Osteocyte (in vitro differentiated cells): ENCODE measurements around the gene SPHK2. TPM values are rescaled to one million over a fixed set of nuclear protein-coding genes. Genes with fewer than 3 reads are reported as not detected.

Experiments used
- DNase-seq: peaks from one replicate; pipeline ENCODE4 v3.0.0; 2021; ENCODE audit warnings: mixed read lengths; ENCODE audit not compliant: unreplicated experiment; ENCODE audit errors: extremely low spot score
- H3K27ac Mint-ChIP-seq: one replicate; pipeline ENCODE4 v1.8.0; 2021; ENCODE audit warnings: mild to moderate bottlenecking, mixed read lengths; ENCODE audit not compliant: unreplicated experiment
- H3K27me3 Mint-ChIP-seq: one replicate; pipeline ENCODE4 v1.8.0; 2021; ENCODE audit warnings: mixed read lengths; ENCODE audit not compliant: unreplicated experiment
- H3K36me3 Mint-ChIP-seq: one replicate; pipeline ENCODE4 v1.8.0; 2021; ENCODE audit warnings: mixed read lengths; ENCODE audit not compliant: unreplicated experiment
- H3K4me1 Mint-ChIP-seq: one replicate; pipeline ENCODE4 v1.8.0; 2021; ENCODE audit warnings: mixed read lengths; ENCODE audit not compliant: unreplicated experiment
- H3K4me3 Mint-ChIP-seq: one replicate; pipeline ENCODE4 v1.8.0; 2021; ENCODE audit warnings: mild to moderate bottlenecking, moderate library complexity, mixed read lengths; ENCODE audit not compliant: unreplicated experiment
- H3K9me3 Mint-ChIP-seq: one replicate; pipeline ENCODE4 v1.8.0; 2021; ENCODE audit warnings: mixed read lengths; ENCODE audit not compliant: unreplicated experiment
- CTCF ChIP-seq: fragments of 200-600 bp; sonication (generic); IDR thresholded peaks from 2 replicates; pipeline ENCODE4 v1.5.0; 2021; ENCODE audit warnings: antibody characterized with exemption, mild to moderate bottlenecking, moderate library complexity
- total RNA-seq: library from RNA; stranded (reverse); gene quantifications from 2 replicates; pipeline ENCODE4 v1.2.1, GENCODE V29; 2021

The SPHK2 gene
- total RNA-seq, 1 donor from 2014 or later: 34.7 TPM

- H3K4me3 Mint-ChIP-seq: no peak overlapping the region
- H3K27ac Mint-ChIP-seq: no peak overlapping the region
- H3K4me1 Mint-ChIP-seq: peaks cover 19% of the 10 kb centered on the region
- TF ChIP-seq CTCF: no peak
- no peaks in the 10 kb centered on the region for H3K27me3 Mint-ChIP-seq
- no peak for DNase-seq
- H3K9me3 Mint-ChIP-seq: no peaks in the 10 kb centered on the region
- no peaks in the 10 kb centered on the region for H3K36me3 Mint-ChIP-seq
These were observed 40.5 kb downstream of the SPHK2 start for GRCh38 chr19:48659768-48660167.

- H3K4me3 Mint-ChIP-seq: no peak overlapping the region
- no peak for DNase-seq
- peak overlapping the region; percentile 52 for H3K27ac Mint-ChIP-seq
- H3K4me1 Mint-ChIP-seq: peaks cover 17% of the 10 kb centered on the region
- no peaks in the 10 kb centered on the region for H3K9me3 Mint-ChIP-seq
- no peaks in the 10 kb centered on the region for H3K36me3 Mint-ChIP-seq
- no peaks in the 10 kb centered on the region for H3K27me3 Mint-ChIP-seq
- no peak for TF ChIP-seq CTCF
These were observed 41.8 kb downstream of the SPHK2 start for GRCh38 chr19:48660852-48661710.

GRCh38 chr19:48661711-48662090 lies 42.4 kb downstream of the SPHK2 start:
- Mint-ChIP-seq H3K9me3 (no peaks in the 10 kb centered on the region), H3K4me3 (no peak overlapping the region), H3K4me1 (peaks cover 15% of the 10 kb centered on the region), H3K27me3 (no peaks in the 10 kb centered on the region), H3K36me3 (no peaks in the 10 kb centered on the region), H3K27ac (no peak overlapping the region)
- TF ChIP-seq CTCF: no peak
- DNase-seq: no peak

- no peaks in the 10 kb centered on the region for H3K36me3 Mint-ChIP-seq
- DNase-seq: no peak
- peaks cover 4% of the 10 kb centered on the region for H3K4me1 Mint-ChIP-seq
- TF ChIP-seq CTCF: no peak
- no peaks in the 10 kb centered on the region for H3K9me3 Mint-ChIP-seq
- H3K27ac Mint-ChIP-seq: no peak overlapping the region
- no peak overlapping the region for H3K4me3 Mint-ChIP-seq
- no peaks in the 10 kb centered on the region for H3K27me3 Mint-ChIP-seq
These were observed 44.4 kb downstream of the SPHK2 start for GRCh38 chr19:48663667-48664066.

- Mint-ChIP-seq H3K9me3 (no peaks in the 10 kb centered on the region), H3K4me1 (peaks cover 4% of the 10 kb centered on the region), H3K27me3 (no peaks in the 10 kb centered on the region), H3K4me3 (no peak overlapping the region), H3K36me3 (no peaks in the 10 kb centered on the region), H3K27ac (no peak overlapping the region)
- DNase-seq: no peak
- no peak for TF ChIP-seq CTCF
These were observed 45.2 kb downstream of the SPHK2 start for GRCh38 chr19:48664476-48664875.
